Kidney (tissue), 14 donors: ENCODE data around the gene IGFBP6. TPM values are rescaled to one million over a fixed set of nuclear protein-coding genes. Genes with fewer than 3 reads are reported as not detected.

Source experiments
- DNase-seq, 5 donors: peaks; one replicate each; pipeline ENCODE4 v3.0.0-alpha.2; 2013 to 2020
- FAIRE-seq: peaks from 2 replicates; lab custom pipeline; 2012; peaks lifted over from hg19 to GRCh38; lab: Jason Lieb, UNC
- H3K27ac ChIP-seq, 2 donors: one replicate each; pipeline ENCODE4 v1.7.0; 2013; ENCODE audit warnings: low read depth in 2 of 2, low read length in 2 of 2, inconsistent platforms in 1 of 2
- H3K27me3 ChIP-seq: one replicate; pipeline ENCODE4 v1.7.1; 2013; ENCODE audit warnings: low read length, inconsistent platforms; ENCODE audit not compliant: control insufficient read depth, insufficient read depth
- H3K36me3 ChIP-seq, 3 donors: one replicate each; pipeline versions ENCODE4 v1.7.0 to v1.7.1; 2013; ENCODE audit warnings: low read length in 3 of 3, control low read depth in 1 of 3, inconsistent platforms in 1 of 3; ENCODE audit not compliant: insufficient read depth in 3 of 3, control insufficient read depth in 2 of 3
- H3K4me1 ChIP-seq, 3 donors: one replicate each; pipeline versions ENCODE4 v1.7.0 to v1.7.1; 2013; ENCODE audit warnings: low read length in 3 of 3, inconsistent platforms in 1 of 3, low read depth in 1 of 3; ENCODE audit not compliant: control insufficient read depth in 2 of 3, insufficient read depth in 2 of 3
- H3K4me3 ChIP-seq, 3 donors: one replicate each; pipeline versions ENCODE4 v1.7.0 to v1.8.1; 2013; ENCODE audit warnings: low read length in 3 of 3, control low read depth in 1 of 3, inconsistent platforms in 1 of 3
- H3K9ac ChIP-seq, 3 donors: one replicate each; pipeline versions ENCODE4 v1.7.0 to v1.7.1; 2013; ENCODE audit warnings: low read length in 3 of 3, control low read depth in 1 of 3, inconsistent platforms in 1 of 3
- H3K9me3 ChIP-seq, 3 donors: one replicate each; pipeline versions ENCODE4 v1.7.0 to v1.7.1; 2013; ENCODE audit warnings: low read length in 3 of 3, control low read depth in 1 of 3, inconsistent platforms in 1 of 3; ENCODE audit not compliant: control insufficient read depth in 2 of 3, insufficient read depth in 1 of 3
- CTCF ChIP-seq: IDR thresholded peaks from 3 replicates; pipeline ENCODE4 v1.5.1; 2012; ENCODE audit warnings: mild to moderate bottlenecking, moderate library complexity, borderline replicate concordance; ENCODE audit not compliant: insufficient read depth; ENCODE audit errors: extremely low read depth
- intact Hi-C: fragments of 100-400 bp; cut with DNase I; formaldehyde crosslinking; loops from one replicate; pipeline ENCODE4 v1.11.1; 2022
- polyA plus RNA-seq: library from polyadenylated mRNA; stranded (reverse); fragments of 350-450 nt; fragmentation: Illumina TruSeq; extraction: RNeasy Lipid Tissue Mini Kit (QIAGEN cat#74804); gene quantifications from one replicate; pipeline ENCODE4 v1.2.3, GENCODE V29; 2014; ENCODE audit warnings: low read depth, low replicate concordance; ENCODE audit not compliant: insufficient read depth
- total RNA-seq: library from RNA; stranded (reverse); fragmentation: NEBNext Ultra II Directional; extraction: Animal tissue kit (Norgen Biotek cat#: 25700); gene quantifications from one replicate; pipeline ENCODE4 v1.2.1, GENCODE V29; 2021
- donor health status: control.
- donor health status: control.
- donor health status: control.
- donor health status: control.
- donor health status: control.
- donor health status: DM: yes; HTN: yes; CAD: no.
- donor health status: Normal renal cell carcinoma (clear cell type).

The IGFBP6 gene
- total and polyA plus RNA-seq, 2 donors from 2014 or later = 57.3 to 203 TPM

DNA sequence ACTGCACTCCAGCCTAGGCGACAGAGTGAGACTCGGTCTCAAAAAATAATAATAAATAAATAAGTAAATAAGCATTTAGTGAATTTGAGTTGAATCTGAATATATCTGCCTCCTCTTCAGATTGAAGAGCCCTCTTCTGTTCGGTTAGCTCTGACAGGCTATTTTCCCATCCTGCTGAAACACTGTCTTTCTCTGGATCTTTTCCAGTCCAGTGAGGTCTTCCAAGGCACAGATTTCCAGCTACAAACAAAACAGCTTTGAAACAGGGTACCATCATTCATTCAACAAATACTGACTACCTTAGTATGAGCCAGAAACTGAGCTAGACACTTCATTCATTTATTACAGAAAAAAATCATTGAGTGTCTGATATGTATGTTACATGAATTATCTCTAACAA, 11.1 kb upstream of the IGFBP6 start:
- no peaks in the 10 kb centered on the region for H3K36me3 ChIP-seq
- H3K4me1 ChIP-seq = no peaks in the 10 kb centered on the region
- intact Hi-C loops = no loop called here
- TF ChIP-seq CTCF = no peak
- no peaks in the 10 kb centered on the region for H3K27me3 ChIP-seq
- H3K27ac ChIP-seq = no peak overlapping the region
- DNase-seq (no peak), FAIRE-seq (no peak)
- H3K9me3 ChIP-seq = no peaks in the 10 kb centered on the region
- no peak overlapping the region for H3K4me3 ChIP-seq
- H3K9ac ChIP-seq = no peak overlapping the region

DNA sequence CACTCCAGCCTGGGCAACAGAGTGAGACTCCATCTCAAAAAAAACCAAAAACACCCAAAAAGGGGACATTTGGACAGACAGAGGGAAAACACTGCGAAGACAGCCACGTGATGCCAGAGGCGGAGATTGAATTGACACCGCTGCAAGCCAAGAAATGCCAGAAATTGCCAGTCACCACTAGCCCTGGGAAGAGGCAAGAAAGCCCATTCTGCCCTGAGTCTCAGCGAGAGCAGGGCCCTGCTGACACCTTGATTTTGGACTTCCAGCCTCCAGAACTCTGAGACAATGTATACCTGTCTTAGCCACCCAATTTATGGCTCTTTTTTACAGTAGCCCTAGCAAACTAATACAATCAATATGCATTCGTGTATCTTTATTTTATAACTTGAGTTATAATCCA, 7.4 kb upstream of the IGFBP6 start:
- H3K4me3 ChIP-seq = no peak overlapping the region
- FAIRE-seq = no peak
- no peaks in the 10 kb centered on the region for H3K9me3 ChIP-seq
- no peaks in the 10 kb centered on the region for H3K4me1 ChIP-seq
- H3K27me3 ChIP-seq = no peaks in the 10 kb centered on the region
- H3K9ac ChIP-seq = no peak overlapping the region
- DNase-seq = no peak
- H3K27ac ChIP-seq = no peak overlapping the region
- no peaks in the 10 kb centered on the region for H3K36me3 ChIP-seq
- intact Hi-C loops = no loop called here
- no peak for TF ChIP-seq CTCF

GRCh38 chr12:53090554-53090953, 6.9 kb upstream of the IGFBP6 start:
- H3K4me3 ChIP-seq = no peak overlapping the region
- H3K27ac ChIP-seq = no peak overlapping the region
- no peak overlapping the region for H3K9ac ChIP-seq
- FAIRE-seq = no peak
- intact Hi-C loops = no loop called here
- H3K27me3 ChIP-seq = no peaks in the 10 kb centered on the region
- no peak for TF ChIP-seq CTCF
- no peaks in the 10 kb centered on the region for H3K4me1 ChIP-seq
- H3K36me3 ChIP-seq = no peaks in the 10 kb centered on the region
- H3K9me3 ChIP-seq = no peaks in the 10 kb centered on the region
- no peak for DNase-seq

DNA sequence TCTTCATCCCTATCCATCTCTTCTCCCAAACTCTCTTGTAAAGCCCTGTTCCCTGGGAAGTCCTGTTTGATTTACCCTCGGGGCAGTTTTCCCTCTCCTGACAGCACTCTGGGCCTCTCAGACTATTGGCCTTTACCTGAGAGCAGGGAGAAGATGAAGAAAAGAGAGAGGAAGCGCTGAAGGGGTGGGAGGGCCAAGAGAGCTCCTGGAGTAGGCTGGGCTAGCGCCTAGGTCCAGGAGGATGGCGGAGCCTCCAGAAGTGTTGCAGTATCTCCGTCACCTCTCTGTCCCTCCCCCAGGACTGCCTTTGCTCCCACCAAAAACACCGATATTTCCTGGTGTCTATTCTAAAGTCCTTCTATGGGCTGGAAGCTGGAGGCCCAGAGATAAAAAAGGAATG, 5.7 kb upstream of the IGFBP6 start:
- Histone ChIP-seq H3K27ac (no peak overlapping the region), H3K4me1 (peaks cover 0 to under 1% (median 0%) of the 10 kb centered on the region in 3 donors), H3K27me3 (no peaks in the 10 kb centered on the region), H3K4me3 (no peak overlapping the region), H3K9me3 (no peaks in the 10 kb centered on the region), H3K9ac (no peak overlapping the region), H3K36me3 (no peaks in the 10 kb centered on the region)
- TF ChIP-seq CTCF = no peak
- no peak for FAIRE-seq
- no peak for DNase-seq
- intact Hi-C loops = no loop called here
